NCI-H2081 (cell line): ENCODE measurements around the gene AQP5.
A peak's percentile ranks its signal among the peaks of the same experiment; 100 is the strongest.
"Not testable (repeated sequence)": the region's sequence is repeated elsewhere in the genome, so short reads cannot be mapped to it uniquely, and the experiment has no call there.

Experiments
- DNase-seq, 2 experiments: peaks; one replicate each; lab custom pipeline; 2025; lab: John Stamatoyannopoulos, UW

AQP5 gene

GRCh38 chr12:49980501-49981349 lies 19.1 kb downstream of the AQP5 start:
- no peak for DNase-seq

GRCh38 chr12:49982246-49983087 lies 20.8 kb downstream of the AQP5 start:
- DNase-seq: no peak

GRCh38 chr12:49983892-49984291 lies 22.2 kb downstream of the AQP5 start:
- DNase-seq: peak in 1 of 2 experiments; percentile 80

- no peak for DNase-seq
Observed at GRCh38 chr12:49984476-49985359, 23.0 kb downstream of the AQP5 start.

GRCh38 chr12:49985981-49986380 lies 24.3 kb downstream of the AQP5 start:
- no peak for DNase-seq

GRCh38 chr12:49986476-49986875 lies 24.8 kb downstream of the AQP5 start:
- not testable (repeated sequence) for DNase-seq

- DNase-seq: peak; percentile 52 to 62
Observed at GRCh38 chr12:49987625-49988303, 26.1 kb downstream of the AQP5 start.

GRCh38 chr12:49989400-49989799 lies 27.7 kb downstream of the AQP5 start:
- not testable (repeated sequence) for DNase-seq

GRCh38 chr12:49990273-49990672 lies 28.6 kb downstream of the AQP5 start:
- DNase-seq: no peak

- DNase-seq: no peak
Observed at GRCh38 chr12:49998453-49998852, 36.8 kb downstream of the AQP5 start.

GRCh38 chr12:50003595-50003994 lies 41.9 kb downstream of the AQP5 start:
- no peak for DNase-seq

GRCh38 chr12:50004696-50005095 lies 43.0 kb downstream of the AQP5 start:
- DNase-seq: no peak

GRCh38 chr12:50005175-50005574 lies 43.5 kb downstream of the AQP5 start:
- DNase-seq: no peak

- DNase-seq: no peak
Observed at GRCh38 chr12:50006280-50006679, 44.6 kb downstream of the AQP5 start.

- peak in 1 of 2 experiments; percentile 28 for DNase-seq
Observed at GRCh38 chr12:50006754-50007442, 45.2 kb downstream of the AQP5 start.

GRCh38 chr12:50013361-50014147 lies 51.9 kb downstream of the AQP5 start:
- no peak for DNase-seq

- DNase-seq: no peak
Observed at GRCh38 chr12:50014342-50014741, 52.7 kb downstream of the AQP5 start.
